Measurements from ENCODE around the gene DUSP15.

DNA sequence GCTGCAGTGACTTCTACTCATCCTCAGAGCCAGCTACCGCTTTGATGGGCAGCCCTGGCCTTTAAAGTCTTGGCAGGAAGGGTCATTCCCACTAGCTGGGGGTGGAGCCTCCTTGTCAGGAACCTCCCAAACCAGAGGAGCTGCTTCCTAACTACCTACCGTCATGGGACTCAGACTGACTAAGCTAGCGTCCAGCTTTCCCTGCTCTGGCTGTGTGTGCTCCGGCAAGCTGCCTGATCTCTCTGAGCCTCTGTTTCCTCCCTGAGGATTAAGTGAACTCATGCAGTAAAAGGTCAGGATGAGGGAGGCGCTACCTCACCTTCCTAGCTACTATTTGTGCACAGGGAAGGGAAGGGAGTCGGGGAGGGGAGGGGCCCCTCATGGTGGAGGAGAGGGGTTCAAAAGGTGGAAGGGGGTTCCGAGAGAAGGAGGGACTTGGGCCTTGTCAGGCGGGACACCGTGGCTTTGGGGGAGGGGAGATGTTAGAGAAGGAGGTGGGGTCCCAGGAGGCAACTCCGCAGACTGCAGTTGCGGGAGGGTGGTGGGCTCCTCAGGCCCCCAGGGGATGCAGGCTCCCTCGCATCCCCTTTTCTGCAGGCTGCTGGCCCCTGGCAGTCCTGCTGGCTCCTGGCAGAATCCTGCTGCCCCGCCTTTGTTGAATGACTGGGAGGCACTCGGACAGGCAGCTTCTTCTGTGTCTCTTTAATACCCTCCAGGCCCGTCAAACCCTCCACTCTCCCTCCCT, 9.8 kb downstream of the DUSP15 start:
- TF ChIP-seq, protein P1, sequence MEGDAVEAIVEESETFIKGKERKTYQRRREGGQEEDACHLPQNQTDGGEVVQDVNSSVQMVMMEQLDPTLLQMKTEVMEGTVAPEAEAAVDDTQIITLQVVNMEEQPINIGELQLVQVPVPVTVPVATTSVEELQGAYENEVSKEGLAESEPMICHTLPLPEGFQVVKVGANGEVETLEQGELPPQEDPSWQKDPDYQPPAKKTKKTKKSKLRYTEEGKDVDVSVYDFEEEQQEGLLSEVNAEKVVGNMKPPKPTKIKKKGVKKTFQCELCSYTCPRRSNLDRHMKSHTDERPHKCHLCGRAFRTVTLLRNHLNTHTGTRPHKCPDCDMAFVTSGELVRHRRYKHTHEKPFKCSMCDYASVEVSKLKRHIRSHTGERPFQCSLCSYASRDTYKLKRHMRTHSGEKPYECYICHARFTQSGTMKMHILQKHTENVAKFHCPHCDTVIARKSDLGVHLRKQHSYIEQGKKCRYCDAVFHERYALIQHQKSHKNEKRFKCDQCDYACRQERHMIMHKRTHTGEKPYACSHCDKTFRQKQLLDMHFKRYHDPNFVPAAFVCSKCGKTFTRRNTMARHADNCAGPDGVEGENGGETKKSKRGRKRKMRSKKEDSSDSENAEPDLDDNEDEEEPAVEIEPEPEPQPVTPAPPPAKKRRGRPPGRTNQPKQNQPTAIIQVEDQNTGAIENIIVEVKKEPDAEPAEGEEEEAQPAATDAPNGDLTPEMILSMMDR (conservative IDR thresholded peaks at IDR 0.05): no peak
- TF ChIP-seq EZH2 (IDR thresholded peaks at IDR 0.05; ENCODE audit: low read depth): no peak

Measured in PC-9 (cell line).